Tibial nerve (tissue), 3 donors: ENCODE data around the gene SCAF4.

Experiments used
- POLR2A ChIP-seq, 2 donors: fragments of 450-650 bp; IDR thresholded peaks; one replicate each; pipeline ENCODE4 v1.6.1; 2017; ENCODE audit warnings: antibody characterized with exemption in 2 of 2, mild to moderate bottlenecking in 2 of 2, moderate library complexity in 2 of 2
- TF ChIP-seq, protein P1 (sequence below), 5 experiments: fragments of 200-600 bp in 3 of 5; fragments of 450-650 bp in 2 of 5; sonication (generic) in 3 of 5; IDR thresholded peaks; one replicate each; pipeline ENCODE4 v1.5.1; 2016 to 2019; ENCODE audit warnings: antibody characterized with exemption in 5 of 5, mild to moderate bottlenecking in 3 of 5, moderate library complexity in 2 of 5

GRCh38 chr21:31660591-31660990 lies 71.3 kb downstream of the SCAF4 start:
- no peak for TF ChIP-seq POLR2A (IDR thresholded peaks at IDR 0.05)
- TF ChIP-seq, protein P1, sequence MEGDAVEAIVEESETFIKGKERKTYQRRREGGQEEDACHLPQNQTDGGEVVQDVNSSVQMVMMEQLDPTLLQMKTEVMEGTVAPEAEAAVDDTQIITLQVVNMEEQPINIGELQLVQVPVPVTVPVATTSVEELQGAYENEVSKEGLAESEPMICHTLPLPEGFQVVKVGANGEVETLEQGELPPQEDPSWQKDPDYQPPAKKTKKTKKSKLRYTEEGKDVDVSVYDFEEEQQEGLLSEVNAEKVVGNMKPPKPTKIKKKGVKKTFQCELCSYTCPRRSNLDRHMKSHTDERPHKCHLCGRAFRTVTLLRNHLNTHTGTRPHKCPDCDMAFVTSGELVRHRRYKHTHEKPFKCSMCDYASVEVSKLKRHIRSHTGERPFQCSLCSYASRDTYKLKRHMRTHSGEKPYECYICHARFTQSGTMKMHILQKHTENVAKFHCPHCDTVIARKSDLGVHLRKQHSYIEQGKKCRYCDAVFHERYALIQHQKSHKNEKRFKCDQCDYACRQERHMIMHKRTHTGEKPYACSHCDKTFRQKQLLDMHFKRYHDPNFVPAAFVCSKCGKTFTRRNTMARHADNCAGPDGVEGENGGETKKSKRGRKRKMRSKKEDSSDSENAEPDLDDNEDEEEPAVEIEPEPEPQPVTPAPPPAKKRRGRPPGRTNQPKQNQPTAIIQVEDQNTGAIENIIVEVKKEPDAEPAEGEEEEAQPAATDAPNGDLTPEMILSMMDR (IDR thresholded peaks at IDR 0.05), result no peak
